CD4-positive, alpha-beta T cell treated with Interleukin-15 for 1 hour (primary cell): ENCODE data around the gene CACNB2.
"Not testable (repeated sequence)": the region's sequence is repeated elsewhere in the genome, so short reads cannot be mapped to it uniquely, and the experiment has no call there.

ENCODE experiments used
- DNase-seq: peaks from one replicate; pipeline ENCODE4 v3.0.0-alpha.2; 2020

CACNB2 gene

GRCh38 chr10:18149196-18149800, 9.1 kb downstream of the CACNB2 start:
- DNase-seq = no peak

- no peak for DNase-seq
Measured at GRCh38 chr10:18151356-18151890, 11.2 kb downstream of the CACNB2 start.

DNA sequence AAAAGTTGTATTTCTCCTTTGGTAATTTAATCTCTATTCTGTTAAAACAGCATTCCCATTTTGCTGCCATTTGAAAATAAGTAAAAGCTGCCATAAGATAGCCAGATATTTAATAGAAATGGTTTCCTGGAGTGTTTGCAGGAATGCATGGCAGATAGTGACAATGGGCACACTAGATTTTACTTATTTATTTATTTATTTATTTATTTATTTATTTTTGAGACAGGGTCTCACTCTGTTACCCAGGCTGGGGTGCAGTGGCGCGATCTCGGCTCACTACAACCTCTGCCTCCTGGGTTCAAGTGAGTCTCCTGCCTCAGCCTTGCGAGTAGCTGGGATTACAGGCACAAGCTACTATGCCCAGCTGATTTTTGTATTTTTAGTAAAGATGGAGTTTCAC, 13.2 kb downstream of the CACNB2 start:
- DNase-seq = not testable (repeated sequence)

- no peak for DNase-seq
Measured at GRCh38 chr10:18155321-18155720, 15.1 kb downstream of the CACNB2 start.

DNA sequence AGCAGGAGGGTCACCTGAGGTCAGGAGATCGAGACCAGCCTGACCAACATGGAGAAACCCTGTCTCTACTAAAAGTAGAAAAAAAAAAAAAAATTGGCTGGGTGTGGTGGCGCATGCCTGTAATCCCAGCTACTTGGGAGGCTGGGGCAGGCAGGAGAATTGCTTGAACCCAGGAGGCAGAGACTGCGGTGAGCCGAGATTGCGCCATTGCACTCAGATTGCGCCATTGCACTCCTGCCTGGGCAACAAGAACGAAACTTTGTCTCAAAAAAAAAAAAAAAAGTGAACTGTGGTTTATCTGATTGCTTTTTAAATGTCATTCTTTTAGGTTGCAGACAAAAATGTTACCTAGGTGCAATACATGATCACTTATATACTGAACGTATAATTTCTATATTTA, 16.6 kb downstream of the CACNB2 start:
- not testable (repeated sequence) for DNase-seq

- no peak for DNase-seq
Measured at GRCh38 chr10:18157881-18158280, 17.7 kb downstream of the CACNB2 start.

DNA sequence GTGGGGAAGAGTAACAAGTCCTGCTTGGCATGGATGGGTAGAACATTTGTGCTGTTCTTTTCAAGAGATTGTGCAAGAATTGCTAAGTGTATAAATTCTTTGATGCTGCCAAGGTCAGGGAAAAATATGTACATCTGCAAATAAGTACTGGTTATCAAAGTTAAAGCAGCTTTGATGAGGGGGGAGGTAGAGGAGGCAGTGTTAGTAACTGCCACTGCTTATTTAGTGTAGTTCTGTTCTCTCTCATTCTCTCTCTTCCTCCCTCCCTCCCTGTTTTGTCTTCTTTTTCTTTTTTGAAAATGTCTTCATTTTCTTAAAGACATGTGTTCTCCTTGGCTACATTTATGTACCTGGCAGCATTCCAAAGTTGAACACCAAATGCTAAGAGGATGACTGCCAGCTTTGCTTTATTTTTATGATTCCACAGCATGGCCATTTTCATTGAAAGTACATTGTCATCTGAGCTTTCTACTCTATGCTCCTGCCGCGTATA, 18.6 kb downstream of the CACNB2 start:
- DNase-seq = no peak

GRCh38 chr10:18159557-18159956, 19.3 kb downstream of the CACNB2 start:
- DNase-seq = no peak

GRCh38 chr10:18162021-18162627, 21.9 kb downstream of the CACNB2 start:
- DNase-seq = no peak

DNA sequence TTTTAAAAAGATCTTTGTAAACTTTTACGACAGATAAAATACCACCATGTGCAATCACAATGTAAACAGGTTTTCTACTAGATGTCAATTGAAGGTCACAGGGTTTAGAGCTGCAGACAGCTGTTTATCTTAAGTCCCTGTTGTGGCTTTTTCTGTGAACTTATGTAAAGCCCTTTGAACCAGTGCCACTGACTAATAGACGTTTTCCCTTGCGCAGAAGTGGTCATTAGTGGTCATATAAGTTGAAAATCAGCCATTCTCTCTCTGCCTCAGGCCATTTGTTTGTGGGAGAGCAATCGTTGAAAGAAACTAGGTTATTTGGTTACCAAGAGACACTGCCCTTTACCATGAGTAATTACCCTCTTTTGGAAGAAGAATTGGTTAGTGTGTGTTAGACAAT, 23.9 kb downstream of the CACNB2 start:
- DNase-seq = no peak

DNA sequence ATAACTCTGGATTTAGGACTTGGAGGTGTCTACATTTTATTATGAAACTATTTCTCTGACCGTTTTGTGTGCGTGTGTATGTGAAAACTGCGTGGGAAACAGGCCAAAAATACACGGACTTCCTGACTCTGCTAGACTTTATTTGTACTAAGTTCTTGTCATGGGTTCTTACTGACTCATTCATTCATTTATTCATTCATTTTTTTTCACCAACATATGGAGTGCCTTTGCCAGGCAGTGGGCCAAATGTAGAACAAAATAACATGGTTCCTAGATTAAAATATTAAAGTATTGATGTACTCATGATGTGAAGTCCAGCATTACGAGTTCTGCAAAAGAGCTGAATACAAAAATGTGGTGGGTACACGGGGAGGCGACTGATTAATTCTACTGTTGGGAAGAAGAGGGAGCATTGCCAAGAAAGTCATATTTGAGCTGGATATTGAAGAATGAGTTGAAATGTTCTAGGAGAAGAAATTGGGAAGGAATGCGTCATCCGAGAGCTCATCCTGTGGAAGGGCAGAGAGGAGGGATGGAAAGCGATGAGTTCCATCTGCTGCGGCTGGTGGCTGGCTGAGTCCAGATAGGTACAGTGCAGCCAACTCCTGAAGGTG, 24.6 kb downstream of the CACNB2 start:
- DNase-seq = no peak

GRCh38 chr10:18178854-18179483, 38.7 kb downstream of the CACNB2 start:
- DNase-seq = no peak

DNA sequence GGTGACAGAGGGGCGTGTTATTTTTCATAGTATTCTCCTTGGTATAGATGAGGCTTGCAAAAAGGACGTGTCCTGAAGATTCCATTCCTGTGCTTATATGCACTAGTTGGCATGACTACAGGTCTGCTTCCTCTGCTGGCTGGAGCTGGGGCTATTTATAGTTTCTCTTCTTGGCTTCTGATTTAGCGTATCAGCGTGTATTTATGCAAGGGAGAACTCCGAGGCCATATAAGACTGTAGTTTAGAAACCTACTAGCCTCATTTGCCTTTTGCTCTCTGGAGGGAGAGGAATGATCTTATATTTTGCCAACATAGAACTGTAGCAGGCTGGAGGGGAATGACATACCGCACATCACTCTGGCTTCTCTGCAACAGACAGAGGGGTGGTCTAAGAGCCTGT, 39.7 kb downstream of the CACNB2 start:
- DNase-seq = no peak

DNA sequence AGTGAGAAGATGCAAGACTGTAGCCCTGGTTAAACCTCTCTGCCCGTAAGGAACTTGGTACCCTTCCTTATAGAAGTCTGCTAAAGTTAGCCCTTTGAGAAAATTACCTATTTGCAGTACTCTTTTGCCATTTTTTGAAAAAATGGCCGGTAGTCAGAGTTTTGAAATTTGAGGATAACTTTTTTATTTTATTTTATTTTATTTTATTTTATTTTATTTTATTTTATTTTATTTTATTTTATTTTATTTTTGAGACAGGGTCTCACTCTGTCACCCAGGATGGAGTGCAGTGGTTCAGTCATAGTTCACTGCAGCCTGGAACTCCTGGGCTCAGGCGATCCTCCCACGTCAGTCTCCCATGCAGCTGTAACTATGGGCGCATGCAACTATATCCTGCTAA, 41.2 kb downstream of the CACNB2 start:
- DNase-seq = not testable (repeated sequence)

DNA sequence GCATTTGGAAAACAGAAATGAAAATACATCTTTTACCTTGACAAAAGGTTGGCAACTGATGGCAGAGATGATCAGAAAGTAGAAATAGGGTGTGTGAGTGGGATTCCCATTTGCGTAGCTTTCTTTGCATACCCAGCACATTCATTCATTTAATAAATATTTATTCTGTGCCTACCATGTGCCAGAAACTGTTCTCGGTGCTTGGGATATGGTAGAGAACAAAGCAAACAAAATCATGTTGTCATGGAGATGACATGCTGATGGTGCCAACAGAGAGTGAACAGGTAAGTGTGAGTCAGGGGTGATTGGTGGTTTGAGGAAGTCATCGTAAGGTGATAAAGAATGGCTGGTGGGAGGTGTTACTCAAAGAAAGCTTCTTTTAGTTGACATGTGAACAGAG, 45.4 kb downstream of the CACNB2 start:
- no peak for DNase-seq

DNA sequence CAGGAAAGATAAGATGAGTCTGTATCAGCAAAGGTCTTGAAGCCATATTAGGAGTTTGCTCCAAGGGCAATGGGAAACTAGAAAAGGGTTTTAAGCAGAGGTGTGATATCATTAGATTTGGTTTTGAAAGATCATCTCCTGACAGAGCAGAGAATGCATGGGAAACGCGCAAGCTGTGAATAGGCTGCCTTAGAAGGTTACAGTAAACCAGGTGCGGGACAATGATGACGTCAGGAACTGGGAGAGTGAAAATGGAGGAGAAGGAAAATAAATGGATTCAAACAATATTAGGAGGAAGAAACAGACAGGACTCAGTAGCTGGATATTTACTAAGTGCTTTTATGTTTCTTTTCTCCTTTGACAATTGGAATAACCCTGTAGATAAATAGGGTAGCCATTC, 50.6 kb downstream of the CACNB2 start:
- DNase-seq = no peak

DNA sequence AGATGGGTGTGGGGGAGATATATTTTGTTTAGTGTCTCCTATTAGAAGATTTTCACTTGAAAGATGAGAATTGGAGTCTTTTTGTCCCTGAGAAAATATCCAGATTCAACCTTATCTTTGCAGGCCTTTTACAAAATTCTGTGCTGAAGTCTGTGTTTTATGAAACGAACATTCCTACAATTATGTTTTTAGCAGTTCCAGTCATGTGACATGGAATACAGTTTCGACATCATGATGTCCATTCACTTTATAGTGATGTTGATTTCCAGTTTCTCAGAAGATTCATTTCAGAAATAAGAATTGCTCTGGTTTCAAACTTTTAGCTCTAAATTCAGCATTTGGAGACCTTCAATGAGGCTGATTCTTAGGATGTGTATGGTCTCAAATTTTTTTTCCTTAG, 54.4 kb downstream of the CACNB2 start:
- DNase-seq = no peak

DNA sequence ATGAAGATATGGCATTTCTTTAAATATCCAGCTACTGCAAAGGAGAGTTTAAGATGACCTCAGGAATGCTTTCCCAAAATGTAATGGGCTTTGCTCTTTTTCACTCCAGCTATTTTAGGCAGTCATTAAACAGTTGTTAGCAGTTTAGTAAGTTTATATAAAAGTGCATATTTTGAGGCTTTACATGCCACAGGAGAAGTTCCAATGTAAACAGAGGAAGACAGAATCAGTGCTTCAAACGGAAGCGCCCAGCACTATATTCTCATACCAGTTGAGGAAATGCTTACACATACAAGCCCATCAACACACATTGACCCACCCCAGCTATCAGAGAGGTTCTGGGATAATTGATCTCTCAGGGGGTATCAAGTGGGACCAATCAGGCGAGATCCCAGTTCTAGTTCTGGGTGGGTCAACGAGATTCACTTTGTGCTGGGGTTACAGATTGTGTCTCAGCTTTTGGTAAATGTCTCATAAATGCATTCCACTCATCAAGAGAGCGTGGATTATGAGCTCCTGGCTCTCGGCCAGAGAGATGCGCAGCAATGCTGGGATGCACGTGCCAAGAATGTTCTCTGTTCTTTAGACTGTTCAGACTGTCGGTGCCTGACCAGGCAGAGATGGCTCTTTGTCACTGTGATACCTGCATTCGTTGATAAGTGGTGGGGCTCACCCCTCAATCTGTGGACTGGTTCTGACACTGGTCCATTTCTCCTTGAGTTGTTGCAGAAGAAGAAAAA, 55.0 kb downstream of the CACNB2 start:
- no peak for DNase-seq

GRCh38 chr10:18196806-18197550, 56.8 kb downstream of the CACNB2 start:
- DNase-seq = no peak

- no peak for DNase-seq
Measured at GRCh38 chr10:18197706-18198105, 57.5 kb downstream of the CACNB2 start.

- DNase-seq = no peak
Measured at GRCh38 chr10:18201877-18202276, 61.7 kb downstream of the CACNB2 start.
